Tibial nerve (tissue), 4 donors: ENCODE data around the gene PIP5K1B. TPM values are rescaled to one million over a fixed set of nuclear protein-coding genes. Genes with fewer than 3 reads are reported as not detected.

Experiments used
- DNase-seq, 2 donors: peaks; one replicate each; pipeline ENCODE4 v3.0.0-alpha.2; 2019; ENCODE audit warnings: low spot score in 2 of 2
- H3K27ac ChIP-seq, 4 donors: fragments of 200-600 bp; sonication (generic) in 3 of 4; one replicate each; pipeline ENCODE4 v1.5.1; 2017 to 2019; ENCODE audit warnings: mild to moderate bottlenecking in 1 of 4
- H3K27me3 ChIP-seq, 2 donors: fragments of 200-600 bp; sonication (generic) in 1 of 2; one replicate each; pipeline versions ENCODE4 v1.5.1 to v1.6.0; 2017 to 2019
- H3K36me3 ChIP-seq, 3 donors: fragments of 200-600 bp; sonication (generic); one replicate each; pipeline ENCODE4 v1.5.1; 2018 to 2019
- H3K4me1 ChIP-seq, 4 donors: fragments of 200-600 bp; sonication (generic) in 3 of 4; one replicate each; pipeline ENCODE4 v1.5.1; 2017 to 2019
- H3K4me3 ChIP-seq, 4 donors: fragments of 200-600 bp; sonication (generic) in 3 of 4; one replicate each; pipeline ENCODE4 v1.5.1; 2017 to 2019; ENCODE audit warnings: mild to moderate bottlenecking in 1 of 4, moderate library complexity in 1 of 4
- H3K9me3 ChIP-seq, 4 donors: fragments of 200-600 bp; sonication (generic) in 3 of 4; one replicate each; pipeline ENCODE4 v1.5.1; 2017 to 2019
- EP300 ChIP-seq, 2 donors: sonication (generic); formaldehyde crosslinking; IDR thresholded peaks; one replicate each; pipeline ENCODE4 v1.6.1; 2017; ENCODE audit warnings: antibody characterized with exemption in 2 of 2, mild to moderate bottlenecking in 1 of 2
- POLR2A ChIP-seq, 2 donors: fragments of 450-650 bp; IDR thresholded peaks; one replicate each; pipeline ENCODE4 v1.6.1; 2017; ENCODE audit warnings: antibody characterized with exemption in 2 of 2, mild to moderate bottlenecking in 2 of 2, moderate library complexity in 2 of 2
- WGBS, 2 donors: methylation state at CpG; one replicate each; pipeline ENCODE4 v1.1.5; 2018; 5-methylcytosine and 5-hydroxymethylcytosine counted together
- total RNA-seq, 4 donors: library from RNA; depleted of rRNA; stranded (reverse); fragments of >200 nt; gene quantifications; one replicate each; pipeline ENCODE4 v1.1.0, GENCODE V29; 2016
- TF ChIP-seq, protein P1 (sequence below), 5 experiments: fragments of 200-600 bp in 3 of 5; fragments of 450-650 bp in 2 of 5; sonication (generic) in 3 of 5; IDR thresholded peaks; one replicate each; pipeline ENCODE4 v1.5.1; 2016 to 2019; ENCODE audit warnings: antibody characterized with exemption in 5 of 5, mild to moderate bottlenecking in 3 of 5, moderate library complexity in 2 of 5

Gene PIP5K1B
- total RNA-seq, 4 donors from 2014 or later: 0.20 to 6.8 (median 3.5) TPM

DNA sequence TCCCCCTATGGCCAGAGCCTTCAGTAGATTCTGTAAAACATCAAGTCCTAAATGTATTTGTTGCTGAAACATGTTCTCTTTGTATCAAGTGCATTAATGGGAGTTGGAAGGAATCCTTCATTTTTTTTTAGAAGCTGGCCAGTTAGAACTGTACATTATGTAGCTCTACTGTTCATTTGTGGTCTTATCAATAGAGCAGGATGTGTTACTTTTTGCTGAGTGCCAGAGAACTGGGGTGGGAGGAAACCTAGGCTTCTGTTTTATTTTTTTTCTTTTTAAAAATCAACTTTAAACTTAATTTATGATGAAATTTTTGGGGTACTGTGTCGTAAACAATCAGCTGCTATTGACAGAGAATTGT lies 5.1 kb downstream of the PIP5K1B start:
- Histone ChIP-seq H3K27ac (no peak overlapping the region), H3K27me3 (peaks cover 0 to 38% of the 10 kb centered on the region in 2 donors), H3K36me3 (no peaks in the 10 kb centered on the region), H3K4me1 (peaks cover 0 to 21% (median 6%) of the 10 kb centered on the region in 4 donors), H3K9me3 (no peaks in the 10 kb centered on the region), H3K4me3 (no peak overlapping the region)
- TF ChIP-seq EP300 (IDR thresholded peaks at IDR 0.05) (no peak), POLR2A (IDR thresholded peaks at IDR 0.05) (no peak)
- TF ChIP-seq, protein P1, sequence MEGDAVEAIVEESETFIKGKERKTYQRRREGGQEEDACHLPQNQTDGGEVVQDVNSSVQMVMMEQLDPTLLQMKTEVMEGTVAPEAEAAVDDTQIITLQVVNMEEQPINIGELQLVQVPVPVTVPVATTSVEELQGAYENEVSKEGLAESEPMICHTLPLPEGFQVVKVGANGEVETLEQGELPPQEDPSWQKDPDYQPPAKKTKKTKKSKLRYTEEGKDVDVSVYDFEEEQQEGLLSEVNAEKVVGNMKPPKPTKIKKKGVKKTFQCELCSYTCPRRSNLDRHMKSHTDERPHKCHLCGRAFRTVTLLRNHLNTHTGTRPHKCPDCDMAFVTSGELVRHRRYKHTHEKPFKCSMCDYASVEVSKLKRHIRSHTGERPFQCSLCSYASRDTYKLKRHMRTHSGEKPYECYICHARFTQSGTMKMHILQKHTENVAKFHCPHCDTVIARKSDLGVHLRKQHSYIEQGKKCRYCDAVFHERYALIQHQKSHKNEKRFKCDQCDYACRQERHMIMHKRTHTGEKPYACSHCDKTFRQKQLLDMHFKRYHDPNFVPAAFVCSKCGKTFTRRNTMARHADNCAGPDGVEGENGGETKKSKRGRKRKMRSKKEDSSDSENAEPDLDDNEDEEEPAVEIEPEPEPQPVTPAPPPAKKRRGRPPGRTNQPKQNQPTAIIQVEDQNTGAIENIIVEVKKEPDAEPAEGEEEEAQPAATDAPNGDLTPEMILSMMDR (IDR thresholded peaks at IDR 0.05): no peak
- 45 to 46% methylated on average over 1 of the region's 1 CpG for WGBS, 2 donors
- DNase-seq: no peak

DNA sequence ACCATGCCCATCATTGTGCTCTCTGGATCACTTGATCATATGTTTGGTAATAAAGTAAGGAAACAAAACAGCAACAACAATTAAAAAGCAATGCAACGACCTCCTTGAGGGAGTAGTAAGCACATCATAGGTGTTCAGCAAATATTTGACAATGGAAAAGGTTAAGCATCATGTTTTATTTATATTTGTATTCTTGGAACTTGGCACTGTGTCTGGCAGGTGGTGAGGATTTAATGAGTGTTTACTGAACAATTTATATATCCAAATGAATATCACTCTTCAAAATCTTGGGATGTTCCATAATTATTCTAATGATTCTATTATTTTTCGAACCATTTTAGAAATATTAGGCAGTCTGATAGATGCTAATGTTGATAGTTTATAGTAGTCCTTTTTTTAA lies 6.2 kb downstream of the PIP5K1B start:
- TF ChIP-seq POLR2A (IDR thresholded peaks at IDR 0.05): no peak
- TF ChIP-seq, protein P1 (IDR thresholded peaks at IDR 0.05): no peak
- no peak for TF ChIP-seq EP300 (IDR thresholded peaks at IDR 0.05)
- Histone ChIP-seq H3K9me3 (no peaks in the 10 kb centered on the region), H3K4me3 (no peak overlapping the region), H3K27me3 (peaks cover 0 to 31% of the 10 kb centered on the region in 2 donors), H3K27ac (no peak overlapping the region), H3K4me1 (peaks cover 0 to 13% (median 3%) of the 10 kb centered on the region in 4 donors), H3K36me3 (no peaks in the 10 kb centered on the region)
- DNase-seq: no peak
- 55 to 67% methylated on average over 2 of the region's 2 CpGs for WGBS, 2 donors

DNA sequence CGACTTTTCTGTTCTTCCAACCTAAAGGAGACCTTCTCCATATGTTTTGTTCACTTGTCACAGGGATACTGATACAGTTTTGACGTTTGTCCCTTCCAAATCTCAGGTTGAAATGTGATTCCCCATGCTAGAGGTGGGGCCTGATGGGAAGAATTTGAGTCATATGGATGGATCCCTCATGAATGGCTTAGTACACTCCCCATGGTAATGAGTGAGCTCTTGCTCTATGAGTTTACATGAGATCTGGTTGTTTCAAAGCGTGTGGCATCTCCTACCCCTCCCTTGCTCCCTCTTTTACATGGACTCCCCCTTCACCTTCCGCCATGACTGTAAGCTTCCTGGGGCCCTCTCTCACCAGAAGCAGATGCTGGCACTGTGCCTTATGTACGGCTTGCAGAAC lies 6.9 kb downstream of the PIP5K1B start:
- Histone ChIP-seq H3K4me1 (peaks cover 0 to 7% (median 0%) of the 10 kb centered on the region in 4 donors), H3K27me3 (peaks cover 0 to 24% of the 10 kb centered on the region in 2 donors), H3K9me3 (no peaks in the 10 kb centered on the region), H3K36me3 (no peaks in the 10 kb centered on the region), H3K27ac (no peak overlapping the region), H3K4me3 (no peak overlapping the region)
- no peak for TF ChIP-seq POLR2A (IDR thresholded peaks at IDR 0.05)
- no peak for TF ChIP-seq EP300 (IDR thresholded peaks at IDR 0.05)
- TF ChIP-seq, protein P1 (IDR thresholded peaks at IDR 0.05): no peak
- no peak for DNase-seq
- 81 to 83% methylated on average over 5 of the region's 5 CpGs for WGBS, 2 donors

DNA sequence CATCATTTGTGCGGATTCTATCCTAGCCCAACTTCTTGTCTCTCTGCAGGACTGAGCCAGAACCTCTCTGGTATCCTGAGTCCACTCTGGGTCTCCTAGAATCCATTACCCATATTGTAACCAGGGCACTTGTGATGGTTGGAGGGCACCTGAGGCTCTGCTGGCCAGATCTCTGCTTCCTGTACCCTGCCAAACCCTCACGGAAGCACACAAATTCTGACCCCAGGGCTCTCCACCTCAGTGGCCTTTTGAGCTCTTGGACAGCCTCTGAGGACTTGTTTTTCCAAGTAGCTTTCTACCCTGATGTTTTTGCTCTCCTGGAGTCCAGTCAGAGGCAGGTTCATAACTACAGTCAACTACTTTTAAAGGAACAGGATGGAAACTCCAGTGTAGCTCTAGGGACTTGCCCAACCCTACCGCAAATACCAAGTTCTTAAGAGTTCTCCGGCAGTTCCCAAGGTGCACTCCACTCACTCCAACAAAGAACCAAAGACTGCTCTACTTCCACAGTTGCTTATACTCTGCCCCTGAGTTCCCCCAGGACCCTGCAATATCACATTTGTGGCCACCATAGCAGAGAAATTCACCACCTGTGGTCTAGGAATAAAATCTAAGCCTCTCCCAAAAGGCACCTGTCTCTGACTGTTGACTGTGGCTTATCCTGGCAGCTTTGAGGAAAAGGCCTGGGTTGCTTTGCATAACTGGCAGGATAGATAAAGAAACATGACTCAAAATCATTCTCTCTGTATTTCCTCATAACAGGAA lies 9.6 kb downstream of the PIP5K1B start:
- Histone ChIP-seq H3K36me3 (no peaks in the 10 kb centered on the region), H3K27me3 (peaks cover 0 to 4% of the 10 kb centered on the region in 2 donors), H3K27ac (no peak overlapping the region), H3K9me3 (no peaks in the 10 kb centered on the region), H3K4me1 (no peaks in the 10 kb centered on the region), H3K4me3 (no peak overlapping the region)
- DNase-seq: no peak
- WGBS, 2 donors: 89 to 94% methylated on average over 4 of the region's 4 CpGs
- TF ChIP-seq EP300 (IDR thresholded peaks at IDR 0.05) (no peak), POLR2A (IDR thresholded peaks at IDR 0.05) (no peak)
- TF ChIP-seq, protein P1 (IDR thresholded peaks at IDR 0.05): no peak

DNA sequence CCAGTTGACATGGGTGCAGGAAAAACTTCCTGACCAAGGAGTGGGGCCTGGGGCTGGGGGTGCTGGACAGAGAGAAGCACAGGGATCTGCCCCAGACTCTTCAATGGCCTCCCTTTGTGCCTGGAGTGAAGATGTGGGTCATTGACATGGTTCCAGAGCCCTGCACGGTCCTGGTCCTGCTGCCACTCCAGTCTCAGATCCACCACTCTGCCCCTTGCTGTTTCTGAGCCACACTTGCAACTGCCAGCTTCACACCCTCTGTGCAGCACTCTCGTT lies 10.1 kb downstream of the PIP5K1B start:
- WGBS, 2 donors: 58 to 64% methylated on average over 2 of the region's 2 CpGs
- Histone ChIP-seq H3K27ac (no peak overlapping the region), H3K27me3 (no peaks in the 10 kb centered on the region), H3K4me3 (no peak overlapping the region), H3K9me3 (no peaks in the 10 kb centered on the region), H3K4me1 (no peaks in the 10 kb centered on the region), H3K36me3 (no peaks in the 10 kb centered on the region)
- no peak for DNase-seq
- no peak for TF ChIP-seq EP300 (IDR thresholded peaks at IDR 0.05)
- no peak for TF ChIP-seq POLR2A (IDR thresholded peaks at IDR 0.05)
- TF ChIP-seq, protein P1 (IDR thresholded peaks at IDR 0.05): no peak
